Stomach (tissue), 4 donors: ENCODE results near the gene NPHP4.

Experiments used
- POLR2A ChIP-seq, 4 donors: fragments of 450-650 bp; IDR thresholded peaks; one replicate each; pipeline ENCODE4 v1.6.1; 2016; ENCODE audit warnings: antibody characterized with exemption in 4 of 4, control low read depth in 2 of 4, mild to moderate bottlenecking in 1 of 4, moderate library complexity in 1 of 4
- TF ChIP-seq, protein P1 (sequence below), 7 experiments: fragments of 450-650 bp in 4 of 7; fragments of 200-600 bp in 3 of 7; sonication (generic) in 3 of 7; IDR thresholded peaks; one replicate each; pipeline ENCODE4 v1.5.1; 2016 to 2019; ENCODE audit warnings: antibody characterized with exemption in 7 of 7, control low read depth in 2 of 7, mild to moderate bottlenecking in 1 of 7

DNA sequence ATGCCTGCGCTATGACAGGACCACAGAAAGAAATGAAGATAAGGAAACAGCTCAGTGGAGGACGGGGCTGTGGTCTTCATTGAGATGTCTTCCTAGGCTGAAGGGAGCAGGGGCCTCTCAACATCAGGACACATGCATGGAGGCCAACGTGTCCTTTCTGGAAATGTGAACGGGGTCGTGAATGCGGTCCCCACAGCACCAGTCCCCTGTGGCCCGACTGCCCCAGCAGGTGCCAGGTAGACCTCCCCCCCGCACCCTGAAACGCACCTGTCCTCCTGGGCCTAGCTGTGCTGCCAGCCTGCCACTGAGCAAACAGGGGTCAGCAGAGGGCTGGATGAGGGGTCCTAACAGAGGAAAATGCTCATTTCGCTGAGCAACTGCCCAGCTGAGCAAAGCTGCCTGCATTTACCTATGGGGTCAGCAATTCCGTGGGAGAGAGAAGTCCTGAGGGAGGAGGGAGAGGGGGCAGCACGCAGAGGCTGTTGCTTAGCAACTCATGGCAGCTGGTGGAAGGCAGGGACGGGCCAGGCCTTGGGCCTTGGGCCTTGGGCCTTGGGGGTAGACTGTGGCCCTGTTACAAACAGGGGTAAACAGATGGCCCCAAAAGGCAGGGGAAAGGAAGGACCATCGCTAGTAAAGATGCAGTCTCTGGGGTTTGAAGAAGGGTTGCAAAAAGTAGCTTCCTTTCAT is 77.4 kb downstream of the NPHP4 start:
- TF ChIP-seq POLR2A (IDR thresholded peaks at IDR 0.05), result no peak
- TF ChIP-seq, protein P1, sequence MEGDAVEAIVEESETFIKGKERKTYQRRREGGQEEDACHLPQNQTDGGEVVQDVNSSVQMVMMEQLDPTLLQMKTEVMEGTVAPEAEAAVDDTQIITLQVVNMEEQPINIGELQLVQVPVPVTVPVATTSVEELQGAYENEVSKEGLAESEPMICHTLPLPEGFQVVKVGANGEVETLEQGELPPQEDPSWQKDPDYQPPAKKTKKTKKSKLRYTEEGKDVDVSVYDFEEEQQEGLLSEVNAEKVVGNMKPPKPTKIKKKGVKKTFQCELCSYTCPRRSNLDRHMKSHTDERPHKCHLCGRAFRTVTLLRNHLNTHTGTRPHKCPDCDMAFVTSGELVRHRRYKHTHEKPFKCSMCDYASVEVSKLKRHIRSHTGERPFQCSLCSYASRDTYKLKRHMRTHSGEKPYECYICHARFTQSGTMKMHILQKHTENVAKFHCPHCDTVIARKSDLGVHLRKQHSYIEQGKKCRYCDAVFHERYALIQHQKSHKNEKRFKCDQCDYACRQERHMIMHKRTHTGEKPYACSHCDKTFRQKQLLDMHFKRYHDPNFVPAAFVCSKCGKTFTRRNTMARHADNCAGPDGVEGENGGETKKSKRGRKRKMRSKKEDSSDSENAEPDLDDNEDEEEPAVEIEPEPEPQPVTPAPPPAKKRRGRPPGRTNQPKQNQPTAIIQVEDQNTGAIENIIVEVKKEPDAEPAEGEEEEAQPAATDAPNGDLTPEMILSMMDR (IDR thresholded peaks at IDR 0.05), result no peak
